A172 (cell line): ENCODE data around the gene SPTAN1. TPM values are rescaled to one million over a fixed set of nuclear protein-coding genes. Genes with fewer than 3 reads are reported as not detected.
"Not testable (repeated sequence)": the region's sequence is repeated elsewhere in the genome, so short reads cannot be mapped to it uniquely, and the experiment has no call there.

Experiments used
- DNase-seq: peaks from one replicate; pipeline ENCODE4 v3.0.0-alpha.2; 2015; ENCODE audit warnings: low spot score
- total RNA-seq: library from RNA; depleted of rRNA; stranded (reverse); fragments of >200 nt; shearing (Covaris generic); gene quantifications from 2 replicates; pipeline ENCODE4 v1.2.3, GENCODE V29; 2014

The SPTAN1 gene
- total RNA-seq, 1 experiment from 2014 or later: 440 TPM

GRCh38 chr9:128632486-128632885, 80.1 kb downstream of the SPTAN1 start:
- DNase-seq: no peak

DNA sequence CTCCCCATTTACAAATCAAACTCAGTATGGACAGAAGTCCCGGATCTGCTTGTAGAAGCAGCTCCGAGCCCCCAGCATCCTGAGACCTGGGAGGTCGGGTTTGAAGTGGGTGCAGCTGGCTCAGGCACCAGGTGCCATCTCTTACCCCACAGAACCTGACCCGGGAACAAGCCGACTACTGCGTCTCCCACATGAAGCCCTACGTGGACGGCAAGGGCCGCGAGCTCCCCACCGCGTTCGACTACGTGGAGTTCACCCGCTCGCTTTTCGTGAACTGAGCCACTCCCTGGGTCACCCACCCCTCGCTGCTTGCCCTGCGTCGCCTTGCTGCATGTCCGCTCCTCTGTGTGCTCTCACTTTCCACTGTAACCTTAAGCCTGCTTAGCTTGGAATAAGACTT, 80.7 kb downstream of the SPTAN1 start:
- no peak for DNase-seq

GRCh38 chr9:128633601-128634000, 81.2 kb downstream of the SPTAN1 start:
- DNase-seq: no peak

DNA sequence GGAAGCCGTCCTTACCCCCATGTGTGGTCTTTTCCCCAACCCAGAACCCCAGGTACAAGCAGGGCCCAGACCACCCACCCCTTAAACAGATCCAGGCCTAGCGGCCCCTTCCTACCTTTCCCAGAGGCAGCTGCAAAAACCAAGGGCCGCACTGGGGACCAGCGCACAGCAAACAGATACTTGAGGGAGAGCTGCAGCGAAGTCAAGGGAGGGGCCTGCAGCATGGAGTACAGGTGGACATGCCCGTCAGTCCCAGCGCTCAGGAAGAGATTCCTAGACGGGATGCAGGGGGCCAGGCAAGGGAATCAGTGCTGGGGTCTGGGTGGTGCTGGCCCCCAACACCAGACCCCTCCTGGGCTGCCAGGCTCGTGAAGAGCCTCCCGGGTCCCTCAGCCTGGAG, 81.7 kb downstream of the SPTAN1 start:
- no peak for DNase-seq

GRCh38 chr9:128634651-128635262, 82.4 kb downstream of the SPTAN1 start:
- no peak for DNase-seq

- peak; percentile 99 for DNase-seq
Measured at GRCh38 chr9:128635266-128636023, 83.1 kb downstream of the SPTAN1 start.

DNA sequence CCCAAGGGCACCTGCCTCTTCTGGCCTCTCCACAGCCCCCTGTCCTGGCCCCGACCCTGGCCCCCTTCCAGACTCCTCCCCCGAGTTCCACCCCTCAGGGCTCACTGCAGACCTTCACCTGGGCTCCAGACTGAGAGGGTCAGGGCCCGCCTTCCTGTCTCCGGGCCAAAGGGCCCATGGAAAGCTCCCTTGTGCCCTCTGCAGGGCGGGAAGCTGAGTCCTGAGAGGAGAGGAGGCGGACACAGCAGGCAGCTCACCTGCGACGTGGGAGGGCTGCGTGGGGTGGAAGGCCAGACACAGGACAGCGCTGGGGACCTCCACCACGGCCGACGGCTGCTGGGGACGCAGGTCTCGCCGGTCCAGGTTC, 83.6 kb downstream of the SPTAN1 start:
- peak; percentile 86 for DNase-seq

DNA sequence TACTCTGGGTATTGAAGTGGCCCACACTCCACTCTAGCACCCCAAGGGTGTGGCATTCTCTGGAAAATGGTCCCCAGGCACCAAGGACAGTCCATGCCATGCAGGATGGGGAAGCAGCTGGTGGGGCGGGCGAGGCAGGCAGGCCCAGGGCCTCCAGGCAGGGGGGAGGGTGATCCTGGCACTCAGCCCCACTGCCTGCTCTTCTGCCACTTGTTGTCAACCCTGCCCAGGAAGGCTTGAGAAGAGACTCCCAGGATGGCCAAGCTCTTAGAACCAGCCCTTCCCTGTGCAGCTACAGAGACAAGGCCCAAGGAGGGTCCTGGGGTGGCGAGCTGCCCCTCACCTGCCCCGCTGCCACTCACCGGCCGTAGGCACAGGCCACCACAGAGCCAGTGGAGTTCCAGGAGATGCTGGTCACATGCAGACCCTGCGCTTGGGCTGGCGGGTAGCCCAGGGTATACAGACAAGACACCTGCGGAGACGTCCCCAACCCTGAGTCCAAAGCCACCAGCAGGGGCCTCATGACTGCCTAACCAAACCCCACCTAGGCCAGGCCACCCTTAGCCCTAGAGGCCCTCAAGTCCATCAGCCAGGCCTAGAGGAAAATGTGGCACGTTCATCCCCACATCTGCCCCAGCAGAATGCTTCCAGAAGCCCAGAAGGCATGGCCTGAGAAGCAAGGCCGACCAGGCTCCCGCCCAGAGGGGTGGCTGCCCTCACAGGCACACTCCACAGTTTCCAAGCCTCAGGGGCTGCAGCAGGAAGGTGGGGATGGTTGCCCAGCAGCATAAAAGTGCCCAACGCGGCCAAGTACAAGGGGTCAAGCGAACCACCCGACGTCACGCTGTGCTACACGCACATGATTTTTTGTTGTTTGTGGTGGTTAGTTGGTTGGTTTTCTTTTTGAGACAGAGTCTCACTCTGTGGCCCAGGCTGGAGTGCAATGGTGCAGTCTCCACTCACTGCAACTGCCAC, 84.5 kb downstream of the SPTAN1 start:
- peak; percentile 57 for DNase-seq

- DNase-seq: peak; percentile 87
Measured at GRCh38 chr9:128637656-128638055, 85.3 kb downstream of the SPTAN1 start.

DNA sequence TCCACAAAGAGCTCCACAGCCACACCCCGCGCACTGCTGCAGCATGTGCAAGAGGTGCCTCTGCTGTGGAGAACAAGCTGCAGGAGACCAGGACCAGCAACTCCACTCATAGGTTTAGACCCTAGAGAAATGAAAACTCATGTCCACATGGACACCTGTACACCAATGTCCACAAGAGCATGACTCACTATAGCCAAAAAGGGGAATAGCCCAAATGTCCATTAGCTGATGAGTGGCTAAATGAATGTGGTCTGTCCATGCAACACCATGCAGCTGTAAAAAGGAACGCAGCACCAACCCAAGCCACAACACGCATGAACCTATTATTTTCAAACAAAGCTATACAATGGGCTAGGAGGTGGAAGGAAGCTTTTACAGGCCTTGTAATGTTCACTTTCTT, 86.2 kb downstream of the SPTAN1 start:
- no peak for DNase-seq

DNA sequence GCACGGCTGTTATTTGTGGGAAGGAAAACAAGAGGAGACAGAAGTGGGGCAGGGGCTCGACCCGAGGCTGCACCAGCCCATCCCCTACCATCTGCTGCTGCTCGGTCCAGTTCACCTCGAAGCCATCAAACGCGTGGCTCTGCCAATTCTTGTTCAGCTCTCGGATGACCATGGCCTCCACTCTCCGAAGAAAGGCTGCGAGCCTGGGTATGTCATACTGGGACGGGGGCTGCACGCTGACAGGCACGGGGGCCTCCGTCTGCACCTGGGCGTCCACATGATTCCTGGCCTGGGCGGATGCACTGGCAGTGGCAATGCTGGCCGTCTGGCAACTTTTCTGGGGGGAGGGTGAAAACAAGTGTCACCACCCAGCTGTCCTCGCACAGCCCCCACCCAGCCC, 88.2 kb downstream of the SPTAN1 start:
- DNase-seq: no peak

GRCh38 chr9:128642675-128643245, 90.4 kb downstream of the SPTAN1 start:
- DNase-seq: no peak

DNA sequence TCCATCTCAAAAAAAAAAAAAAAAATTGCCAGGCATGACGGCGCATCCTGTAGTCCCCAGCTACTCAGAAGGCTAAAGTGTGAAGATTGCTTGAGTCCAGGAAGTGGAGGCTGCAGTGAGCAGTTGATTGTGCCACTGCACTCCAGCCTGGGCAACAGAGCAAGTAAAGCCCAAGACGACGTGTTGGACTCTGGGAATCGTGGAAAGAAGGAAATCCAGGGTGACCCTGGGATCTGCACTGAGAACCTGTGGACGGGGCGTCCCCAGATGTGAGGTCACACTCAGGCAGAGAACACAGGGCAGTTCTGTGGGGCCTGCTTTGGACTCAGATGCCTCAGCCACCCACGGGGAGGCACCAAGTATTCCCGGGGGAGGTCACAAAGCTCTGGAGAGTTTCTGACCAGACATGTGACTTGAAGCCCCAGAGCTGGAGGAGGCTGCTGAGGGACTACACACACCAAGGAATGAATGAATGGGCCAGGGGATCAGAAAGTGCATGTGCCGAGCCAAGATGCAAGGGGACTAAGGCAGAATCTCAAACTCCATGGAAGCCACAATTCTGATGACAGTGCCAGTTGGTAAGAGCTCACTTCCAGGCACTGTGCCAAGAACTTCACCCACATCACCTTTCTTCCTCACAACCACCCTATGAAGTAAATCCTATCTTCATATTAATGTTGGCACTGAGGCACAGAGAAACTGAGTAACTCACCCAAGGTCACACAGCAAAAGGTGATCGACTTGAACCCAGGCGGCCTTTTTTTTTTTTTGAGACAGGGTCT, 91.3 kb downstream of the SPTAN1 start:
- peak; percentile 56 for DNase-seq

GRCh38 chr9:128648206-128648605, 95.8 kb downstream of the SPTAN1 start:
- not testable (repeated sequence) for DNase-seq

DNA sequence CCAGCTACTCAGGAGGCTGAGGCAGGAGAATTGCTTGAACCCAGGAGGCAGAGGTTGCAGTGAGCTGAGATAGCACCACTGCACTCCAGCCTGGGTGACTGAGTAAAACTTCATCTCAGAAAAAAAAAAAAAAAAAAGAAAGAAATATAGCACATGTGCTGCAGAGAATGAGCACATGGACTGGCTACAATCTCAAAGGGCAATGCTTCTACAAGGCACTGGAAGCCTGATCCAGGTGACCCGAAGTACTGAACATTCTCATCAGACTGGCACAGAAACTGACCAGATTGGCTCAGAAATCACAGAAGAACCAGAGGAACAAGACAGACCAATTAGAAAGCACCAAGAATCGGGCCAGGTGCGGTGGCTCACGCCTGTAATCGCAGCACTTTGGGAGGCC, 99.4 kb downstream of the SPTAN1 start:
- no peak for DNase-seq

DNA sequence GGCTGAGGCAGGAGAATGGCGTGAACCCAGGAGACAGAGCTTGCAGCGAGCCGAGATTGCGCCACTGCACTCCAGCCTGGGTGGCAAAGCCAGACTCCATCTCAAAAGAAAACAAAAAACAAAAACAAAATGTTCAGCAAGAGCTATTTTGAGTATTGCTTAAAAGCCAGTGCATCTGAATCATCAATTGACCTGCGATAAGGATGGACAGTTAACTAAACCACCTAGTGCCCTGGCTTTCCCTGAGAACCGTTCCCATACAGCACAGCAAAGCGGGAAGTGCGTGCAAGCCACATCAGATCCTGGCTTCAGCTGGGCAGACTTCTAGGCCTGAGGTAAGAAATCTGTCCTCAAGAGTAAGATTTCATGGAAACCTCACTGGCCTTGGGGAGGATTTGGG, 101.5 kb downstream of the SPTAN1 start:
- no peak for DNase-seq

DNA sequence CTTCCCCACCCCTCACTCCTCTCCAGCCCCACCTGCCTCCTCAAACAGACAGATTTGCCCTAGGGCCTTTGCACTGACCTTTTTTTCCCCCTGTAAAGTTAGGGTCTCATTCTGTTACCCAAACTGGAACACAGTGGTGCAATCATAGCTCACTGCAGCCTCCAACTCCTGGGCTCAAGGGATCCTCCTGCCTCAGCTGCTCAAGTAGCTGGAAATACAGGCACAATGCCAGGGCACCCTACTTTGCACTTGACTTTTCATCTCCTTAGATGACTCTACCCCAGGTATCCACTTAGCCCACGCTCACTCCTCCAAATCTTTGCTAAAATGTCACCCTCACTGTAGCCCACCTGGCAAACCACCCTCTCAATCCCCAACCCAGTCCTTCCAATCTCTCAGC, 102.1 kb downstream of the SPTAN1 start:
- DNase-seq: no peak

GRCh38 chr9:128656416-128657343, 104.3 kb downstream of the SPTAN1 start, which contains the start of gene DYNC2I2:
DYNC2I2 (minus strand) TSS chr9:128656847; CDS start chr9:128656726, 121 bp downstream.
- DNase-seq: peak; percentile 88

DNA sequence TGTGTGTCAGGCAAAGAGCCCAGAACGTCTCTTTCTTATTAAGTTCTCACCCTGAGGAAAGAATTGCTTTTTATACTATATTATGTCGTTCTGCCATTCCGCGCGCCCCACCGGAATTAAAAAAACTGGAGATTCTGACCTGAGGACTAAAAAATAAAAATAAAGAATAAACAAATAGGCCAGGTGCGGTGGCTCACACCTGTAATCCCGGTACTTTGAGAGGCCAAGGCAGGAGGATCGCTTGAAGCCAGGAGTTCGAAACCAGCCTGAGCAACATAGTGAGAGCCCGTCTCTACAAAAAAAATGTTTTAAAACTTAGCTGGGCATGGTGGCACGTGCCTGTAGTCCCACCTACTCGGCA, 104.9 kb downstream of the SPTAN1 start:
- no peak for DNase-seq

DNA sequence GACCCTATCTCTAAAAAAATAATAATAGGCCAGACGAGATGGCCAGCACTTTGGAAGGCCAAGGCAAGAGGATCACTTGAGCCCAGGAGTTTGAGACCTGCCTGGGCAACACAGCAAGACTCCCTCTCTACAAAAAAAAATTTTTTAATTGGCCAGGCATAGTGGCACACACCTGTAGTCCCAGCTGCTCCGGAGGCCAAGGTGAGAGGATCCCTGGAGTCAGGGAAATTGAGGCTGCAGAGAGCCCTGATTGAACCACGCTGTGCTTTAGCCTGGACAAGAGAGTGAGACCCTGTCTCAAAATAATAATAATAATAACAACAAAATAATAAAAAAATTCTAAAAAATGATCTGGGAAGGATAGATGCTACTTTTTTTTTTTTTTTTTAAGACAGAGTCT, 105.4 kb downstream of the SPTAN1 start:
- no peak for DNase-seq
